ENCODE data around the gene CPTP. TPM values are rescaled to one million over a fixed set of nuclear protein-coding genes. Genes with fewer than 3 reads are reported as not detected.

Gene CPTP
- total RNA-seq, 1 experiment from 2014 or later = 14.0 TPM

DNA sequence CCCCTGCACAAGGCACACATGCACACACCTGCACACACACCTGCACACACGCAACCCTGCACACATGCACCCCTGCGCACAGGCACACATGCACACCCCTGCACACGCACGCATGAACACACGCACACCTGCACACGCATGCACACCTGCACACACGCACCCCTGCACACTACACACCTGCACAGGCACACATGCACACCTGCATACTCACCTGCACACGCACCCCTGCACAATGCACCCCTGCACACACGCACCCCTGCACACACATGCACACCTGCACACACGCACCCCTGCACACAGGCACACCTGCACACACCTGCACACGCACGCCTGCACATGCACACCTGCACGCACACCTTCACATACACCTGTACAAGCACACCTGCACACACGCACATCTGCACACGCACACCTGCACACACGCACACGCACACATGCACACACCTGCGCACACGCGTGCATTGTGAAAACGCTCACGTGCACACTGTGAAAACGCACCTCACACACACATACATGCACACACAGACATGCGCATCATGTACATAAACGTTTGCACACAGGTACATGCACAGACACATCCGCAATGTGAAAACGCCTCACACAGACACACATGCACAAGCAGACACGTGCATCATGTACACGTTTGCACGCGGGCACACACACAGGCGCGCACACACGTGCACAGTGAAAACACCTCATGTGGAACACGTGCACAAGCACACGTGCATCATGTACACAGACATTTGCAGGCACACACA lies 16.4 kb downstream of the CPTP start:
- Histone ChIP-seq H3K9me3 (ENCODE audit: control insufficient read depth, low read depth, low read length) (no peaks in the 10 kb centered on the region), H3K4ac (ENCODE audit: low read depth, low read length) (no peak overlapping the region), H3T11ph (ENCODE audit: low read length) (no peak overlapping the region), H3K23me2 (ENCODE audit: insufficient read length, low read depth, low read length, poor library complexity, severe bottlenecking) (no peaks in the 10 kb centered on the region), H3K23ac (ENCODE audit: insufficient read length, low read depth, low read length) (no peak overlapping the region), H3K27ac (ENCODE audit: insufficient read length, low read depth, low read length) (no peak overlapping the region), H4K20me1 (ENCODE audit: control insufficient read depth, insufficient read depth, insufficient read length) (no peaks in the 10 kb centered on the region), H3K18ac (ENCODE audit: insufficient read length, low read depth, low read length) (no peak overlapping the region), H2BK15ac (ENCODE audit: low read depth, low read length) (no peak overlapping the region), H2BK20ac (ENCODE audit: low read depth, low read length, poor library complexity, severe bottlenecking) (no peak overlapping the region), H4K91ac (ENCODE audit: insufficient read length, low read depth, low read length) (no peak overlapping the region), H2AFZ (ENCODE audit: low read length) (no peak overlapping the region), H4K8ac (replicated peaks; ENCODE audit: insufficient read length, low read depth, low read length) (no peak overlapping the region), H3K79me1 (ENCODE audit: insufficient read depth, low read depth, low read length, poor library complexity, severe bottlenecking) (peaks cover 2% of the 10 kb centered on the region), H2AK5ac (ENCODE audit: insufficient read length, low read length) (no peak overlapping the region), H3K27me3 (ENCODE audit: insufficient read depth, low read length) (no peaks in the 10 kb centered on the region), H3K79me2 (ENCODE audit: insufficient read depth, low read length) (no peaks in the 10 kb centered on the region; the same call in 1 of the 2 replicates), H2BK5ac (ENCODE audit: insufficient read length, low read length) (no peak overlapping the region), H4K5ac (ENCODE audit: insufficient read length, low read depth, low read length) (no peak overlapping the region), H3K4me2 (ENCODE audit: insufficient read depth, insufficient read length, low read length) (no peak overlapping the region), H3K9ac (ENCODE audit: extremely low read depth, insufficient read length, low read length) (no peak overlapping the region), H2BK12ac (ENCODE audit: insufficient read length, low read depth, low read length) (no peak overlapping the region), H3K14ac (ENCODE audit: insufficient read depth, low read length) (no peak overlapping the region), H2BK120ac (ENCODE audit: low read depth, low read length, poor library complexity, severe bottlenecking) (no peak overlapping the region), H3K4me1 (ENCODE audit: insufficient read depth, low read length) (no peaks in the 10 kb centered on the region), H3K56ac (ENCODE audit: insufficient read length, low read depth, low read length) (no peak overlapping the region)
- Mint-ChIP-seq H3K4me3 (peak overlapping the region in 1 of 2 experiments; percentile 65; a peak in 2 of 5 replicates), H3K27me3 (ENCODE audit: low read depth) (no peaks in the 10 kb centered on the region), H3K36me3 (ENCODE audit: insufficient read depth in 1 of 3, low read depth in 3 of 3) (peaks cover 21 to 36% (median 31%) of the 10 kb centered on the region in 3 experiments), H3K9me3 (peaks cover 0 to 8% of the 10 kb centered on the region in 2 experiments; a peak in 3 of 5 replicates), H3K27ac (peak overlapping the region in 1 of 3 experiments; percentile 65; a peak in 1 of 7 replicates), H3K4me1 (no peaks in the 10 kb centered on the region)
- no peak for DNase-seq
- WGBS (ENCODE audit: extremely low coverage, insufficient read length, low lambda C conversion rate) = no CpG with 5 or more reads among the region's 36 CpGs
- TF ChIP-seq, protein P1, sequence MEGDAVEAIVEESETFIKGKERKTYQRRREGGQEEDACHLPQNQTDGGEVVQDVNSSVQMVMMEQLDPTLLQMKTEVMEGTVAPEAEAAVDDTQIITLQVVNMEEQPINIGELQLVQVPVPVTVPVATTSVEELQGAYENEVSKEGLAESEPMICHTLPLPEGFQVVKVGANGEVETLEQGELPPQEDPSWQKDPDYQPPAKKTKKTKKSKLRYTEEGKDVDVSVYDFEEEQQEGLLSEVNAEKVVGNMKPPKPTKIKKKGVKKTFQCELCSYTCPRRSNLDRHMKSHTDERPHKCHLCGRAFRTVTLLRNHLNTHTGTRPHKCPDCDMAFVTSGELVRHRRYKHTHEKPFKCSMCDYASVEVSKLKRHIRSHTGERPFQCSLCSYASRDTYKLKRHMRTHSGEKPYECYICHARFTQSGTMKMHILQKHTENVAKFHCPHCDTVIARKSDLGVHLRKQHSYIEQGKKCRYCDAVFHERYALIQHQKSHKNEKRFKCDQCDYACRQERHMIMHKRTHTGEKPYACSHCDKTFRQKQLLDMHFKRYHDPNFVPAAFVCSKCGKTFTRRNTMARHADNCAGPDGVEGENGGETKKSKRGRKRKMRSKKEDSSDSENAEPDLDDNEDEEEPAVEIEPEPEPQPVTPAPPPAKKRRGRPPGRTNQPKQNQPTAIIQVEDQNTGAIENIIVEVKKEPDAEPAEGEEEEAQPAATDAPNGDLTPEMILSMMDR (conservative IDR thresholded peaks at IDR 0.05) = no peak
